Nephron progenitor cell (in vitro differentiated cells): Measurements from ENCODE around the gene PUS10.

Source experiments
- DNase-seq: peaks from one replicate; pipeline ENCODE4 v3.0.0; 2021
- H3K27ac Mint-ChIP-seq: 2 replicates; pipeline ENCODE4 v1.8.0; 2021; ENCODE audit warnings: mild to moderate bottlenecking, moderate library complexity, mixed read lengths
- H3K27me3 Mint-ChIP-seq: 2 replicates; pipeline ENCODE4 v1.8.0; 2021; ENCODE audit warnings: mild to moderate bottlenecking, low read depth, mixed read lengths; ENCODE audit not compliant: poor library complexity
- H3K36me3 Mint-ChIP-seq: 2 replicates; pipeline ENCODE4 v1.8.0; 2021; ENCODE audit warnings: low read depth, mixed read lengths
- H3K4me1 Mint-ChIP-seq: 2 replicates; pipeline ENCODE4 v1.8.0; 2021; ENCODE audit warnings: mixed read lengths
- H3K4me3 Mint-ChIP-seq: 2 replicates; pipeline ENCODE4 v1.8.0; 2021; ENCODE audit warnings: mild to moderate bottlenecking, moderate library complexity, mixed read lengths
- H3K9me3 Mint-ChIP-seq: 2 replicates; pipeline ENCODE4 v1.8.0; 2021; ENCODE audit warnings: mild to moderate bottlenecking, moderate library complexity, mixed read lengths
- TF ChIP-seq, protein P1 (sequence below): fragments of 200-600 bp; sonication (generic); IDR thresholded peaks from 2 replicates; pipeline ENCODE4 v1.5.0; 2021; ENCODE audit warnings: antibody characterized with exemption

PUS10 gene

GRCh38 chr2:61006486-61007105 is 11.5 kb downstream of the PUS10 start:
- Mint-ChIP-seq H3K4me1 (no peaks in the 10 kb centered on the region), H3K4me3 (no peak overlapping the region), H3K9me3 (no peaks in the 10 kb centered on the region), H3K36me3 (no peaks in the 10 kb centered on the region), H3K27ac (no peak overlapping the region), H3K27me3 (peaks cover 3% of the 10 kb centered on the region)
- TF ChIP-seq, protein P1, sequence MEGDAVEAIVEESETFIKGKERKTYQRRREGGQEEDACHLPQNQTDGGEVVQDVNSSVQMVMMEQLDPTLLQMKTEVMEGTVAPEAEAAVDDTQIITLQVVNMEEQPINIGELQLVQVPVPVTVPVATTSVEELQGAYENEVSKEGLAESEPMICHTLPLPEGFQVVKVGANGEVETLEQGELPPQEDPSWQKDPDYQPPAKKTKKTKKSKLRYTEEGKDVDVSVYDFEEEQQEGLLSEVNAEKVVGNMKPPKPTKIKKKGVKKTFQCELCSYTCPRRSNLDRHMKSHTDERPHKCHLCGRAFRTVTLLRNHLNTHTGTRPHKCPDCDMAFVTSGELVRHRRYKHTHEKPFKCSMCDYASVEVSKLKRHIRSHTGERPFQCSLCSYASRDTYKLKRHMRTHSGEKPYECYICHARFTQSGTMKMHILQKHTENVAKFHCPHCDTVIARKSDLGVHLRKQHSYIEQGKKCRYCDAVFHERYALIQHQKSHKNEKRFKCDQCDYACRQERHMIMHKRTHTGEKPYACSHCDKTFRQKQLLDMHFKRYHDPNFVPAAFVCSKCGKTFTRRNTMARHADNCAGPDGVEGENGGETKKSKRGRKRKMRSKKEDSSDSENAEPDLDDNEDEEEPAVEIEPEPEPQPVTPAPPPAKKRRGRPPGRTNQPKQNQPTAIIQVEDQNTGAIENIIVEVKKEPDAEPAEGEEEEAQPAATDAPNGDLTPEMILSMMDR, result no peak
- DNase-seq, result no peak

GRCh38 chr2:61005736-61006135 is 12.3 kb downstream of the PUS10 start:
- Mint-ChIP-seq H3K36me3 (no peaks in the 10 kb centered on the region), H3K4me1 (no peaks in the 10 kb centered on the region), H3K27ac (no peak overlapping the region), H3K4me3 (no peak overlapping the region), H3K27me3 (peaks cover 3% of the 10 kb centered on the region), H3K9me3 (no peaks in the 10 kb centered on the region)
- TF ChIP-seq, protein P1, result no peak
- no peak for DNase-seq

DNA sequence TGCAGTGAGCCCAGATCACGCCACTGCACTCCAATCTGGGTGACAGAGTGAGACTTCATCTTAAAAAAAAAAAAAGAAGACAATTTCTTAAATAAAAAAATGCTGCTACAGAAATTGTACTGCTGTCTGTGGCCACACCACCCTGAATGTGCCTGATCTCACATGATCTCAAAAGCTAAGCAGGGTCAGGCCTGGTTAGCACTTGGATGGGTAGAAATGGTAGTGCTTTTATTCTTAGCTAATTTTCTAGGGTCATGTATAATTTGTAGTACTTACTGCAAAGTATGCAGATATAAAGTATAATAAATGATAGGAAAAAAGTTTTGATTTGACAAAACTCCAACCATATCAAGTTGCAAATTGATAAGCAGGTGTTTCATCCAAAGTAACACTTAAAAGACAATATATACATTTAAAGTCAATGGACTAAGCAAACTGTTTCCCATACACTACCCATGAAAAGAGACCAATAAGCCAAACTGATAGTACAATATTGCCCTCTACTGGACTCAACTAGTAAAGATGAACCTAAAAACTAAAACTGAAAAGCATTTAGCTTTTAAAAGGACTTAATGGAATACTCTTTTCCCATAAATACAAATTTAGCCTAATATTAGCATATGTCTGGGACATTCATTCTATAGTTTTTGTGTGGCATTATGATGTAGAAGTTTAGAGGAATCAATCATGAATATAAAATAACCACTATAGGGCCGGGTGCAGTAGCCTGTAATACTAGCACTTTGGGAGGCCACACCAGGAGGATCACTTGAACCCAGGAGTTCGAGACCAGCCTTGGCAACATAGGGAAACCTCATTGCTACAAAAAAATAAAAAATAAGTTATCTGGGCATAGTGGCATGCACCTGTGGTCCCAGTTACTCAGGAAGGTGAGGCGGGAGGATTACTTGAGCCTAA is 19.2 kb downstream of the PUS10 start:
- Mint-ChIP-seq H3K36me3 (peaks cover 3% of the 10 kb centered on the region), H3K9me3 (peaks cover 5% of the 10 kb centered on the region), H3K27me3 (no peaks in the 10 kb centered on the region), H3K27ac (no peak overlapping the region), H3K4me1 (no peaks in the 10 kb centered on the region), H3K4me3 (no peak overlapping the region)
- TF ChIP-seq, protein P1, result peak; percentile 77
- DNase-seq, result no peak

GRCh38 chr2:60994131-60994530 is 23.9 kb downstream of the PUS10 start:
- Mint-ChIP-seq H3K4me1 (no peaks in the 10 kb centered on the region), H3K9me3 (peaks cover 42% of the 10 kb centered on the region), H3K36me3 (peaks cover 24% of the 10 kb centered on the region)

DNA sequence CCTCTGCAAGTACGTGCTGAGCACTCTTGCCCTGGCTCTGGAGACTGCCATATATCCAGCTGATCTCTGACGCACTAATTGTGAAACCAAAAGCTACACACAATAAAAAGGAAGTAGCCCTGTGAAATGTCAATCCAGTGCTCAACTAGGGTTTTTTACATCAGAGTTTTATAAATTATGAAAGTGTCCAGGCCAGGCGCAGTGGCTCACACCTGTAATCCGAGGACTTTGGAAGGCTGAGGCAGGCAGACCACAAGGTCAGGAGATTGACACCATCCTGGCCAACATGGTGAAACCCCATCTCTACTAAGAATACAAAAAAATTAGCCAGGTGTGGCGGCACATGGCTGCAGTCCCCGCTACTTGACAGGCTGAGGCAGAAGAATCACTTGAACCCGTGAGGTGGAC is 25.1 kb downstream of the PUS10 start:
- Mint-ChIP-seq H3K4me3 (no peak overlapping the region), H3K27ac (no peak overlapping the region), H3K36me3 (peaks cover 24% of the 10 kb centered on the region), H3K27me3 (no peaks in the 10 kb centered on the region), H3K4me1 (no peaks in the 10 kb centered on the region), H3K9me3 (peaks cover 42% of the 10 kb centered on the region)
- TF ChIP-seq, protein P1, result no peak
- no peak for DNase-seq

More at GRCh38 chr2:60994131-60994530, 23.9 kb downstream of the PUS10 start:
- DNase-seq, result no peak
- Mint-ChIP-seq H3K27ac (no peak overlapping the region), H3K27me3 (no peaks in the 10 kb centered on the region), H3K4me3 (no peak overlapping the region)
- TF ChIP-seq, protein P1, result no peak
